ENCODE results near the gene IGFN1. TPM values are rescaled to one million over a fixed set of nuclear protein-coding genes. Genes with fewer than 3 reads are reported as not detected.

IGFN1 gene
- total and polyA plus RNA-seq, 4 donors, result 0.03 to 0.14 (median 0.08) TPM; not detected in 1

DNA sequence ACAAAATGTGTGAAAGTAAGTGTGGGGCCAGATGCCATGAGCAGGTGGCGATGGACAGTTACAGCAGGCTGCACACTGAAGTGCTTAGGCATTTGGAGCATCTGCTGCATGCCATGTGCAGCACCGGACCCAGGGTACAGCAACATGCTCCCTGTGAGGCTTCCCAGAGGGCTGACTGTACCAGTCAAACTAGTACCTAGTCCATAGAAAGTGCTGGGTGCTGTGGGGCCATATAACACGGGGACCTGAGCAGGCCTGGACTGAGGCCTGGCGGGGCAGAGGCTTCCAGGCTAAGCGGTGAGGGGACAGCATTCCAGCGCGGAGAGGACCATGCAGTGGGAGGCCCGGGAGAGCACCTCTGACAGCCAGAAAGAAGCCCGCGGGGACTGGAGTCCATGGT lies 62.8 kb downstream of the IGFN1 start:
- Histone ChIP-seq H3K27ac (ENCODE audit: low read depth in 1 of 2, low read length in 2 of 2) (no peak overlapping the region), H3K4me1 (ENCODE audit: control insufficient read depth in 4 of 4, insufficient read depth in 4 of 4, low read length in 3 of 4) (no peaks in the 10 kb centered on the region), H3K27me3 (ENCODE audit: control insufficient read depth in 4 of 4, insufficient read depth in 4 of 4, low read length in 3 of 4) (no peaks in the 10 kb centered on the region), H3K9me3 (ENCODE audit: control insufficient read depth in 4 of 4, low read length in 3 of 4) (no peaks in the 10 kb centered on the region), H3K9ac (ENCODE audit: low read depth in 1 of 2, low read length in 2 of 2) (no peak overlapping the region), H3K36me3 (ENCODE audit: control insufficient read depth in 4 of 4, insufficient read depth in 3 of 4, low read depth in 1 of 4, low read length in 3 of 4) (no peaks in the 10 kb centered on the region), H3K4me3 (ENCODE audit: low read depth in 1 of 3, low read length in 3 of 3) (no peak overlapping the region)
- DNase-seq (ENCODE audit: low spot score), result no peak
- no peak for TF ChIP-seq SP1 (IDR thresholded peaks at IDR 0.05)
- no peak for TF ChIP-seq HNF4G (IDR thresholded peaks at IDR 0.05)
- TF ChIP-seq JUND (IDR thresholded peaks at IDR 0.05), result no peak
- WGBS, result 76% methylated on average over 10 of the region's 10 CpGs

DNA sequence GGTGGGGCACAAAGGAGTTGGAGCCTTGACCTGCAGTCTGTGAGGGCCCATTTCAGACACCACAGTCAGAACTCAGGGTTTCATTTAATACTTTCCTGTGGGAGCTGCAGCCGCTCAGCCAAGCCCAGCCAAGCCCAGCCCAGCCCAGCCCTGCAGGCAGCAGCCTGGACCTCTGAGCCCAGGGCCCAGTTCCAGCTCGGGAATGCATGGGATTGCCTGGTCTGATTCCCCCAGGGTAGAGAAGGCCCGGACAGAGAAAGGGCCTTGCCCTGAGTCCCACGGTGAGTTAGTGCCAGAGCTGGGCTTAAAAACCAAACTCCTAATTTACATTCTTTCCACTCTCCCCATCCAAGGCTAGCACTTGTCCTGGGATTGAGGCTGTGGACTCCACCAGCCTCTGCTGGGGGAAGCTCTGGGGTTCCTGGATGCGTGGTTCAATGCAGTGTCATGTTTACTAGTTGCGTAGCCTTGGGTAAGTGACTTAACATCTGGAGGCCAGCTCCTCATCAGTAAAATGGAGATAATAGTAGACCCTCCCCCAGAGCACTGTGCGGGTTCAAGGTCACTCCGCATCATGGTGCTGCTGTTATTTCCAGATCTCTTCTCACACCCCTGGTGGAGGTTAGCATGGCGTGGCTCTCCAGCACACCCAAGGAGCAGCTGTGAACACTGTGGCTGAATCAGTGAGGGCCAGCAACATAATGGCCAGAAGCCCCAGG lies 63.4 kb downstream of the IGFN1 start:
- Histone ChIP-seq H3K4me1 (ENCODE audit: control insufficient read depth in 4 of 4, insufficient read depth in 4 of 4, low read length in 3 of 4) (no peaks in the 10 kb centered on the region), H3K9me3 (ENCODE audit: control insufficient read depth in 4 of 4, low read length in 3 of 4) (no peaks in the 10 kb centered on the region), H3K36me3 (ENCODE audit: control insufficient read depth in 4 of 4, insufficient read depth in 3 of 4, low read depth in 1 of 4, low read length in 3 of 4) (no peaks in the 10 kb centered on the region), H3K27me3 (ENCODE audit: control insufficient read depth in 4 of 4, insufficient read depth in 4 of 4, low read length in 3 of 4) (peaks cover 0 to 3% (median 0%) of the 10 kb centered on the region in 4 donors), H3K27ac (ENCODE audit: low read depth in 1 of 2, low read length in 2 of 2) (no peak overlapping the region), H3K4me3 (ENCODE audit: low read depth in 1 of 3, low read length in 3 of 3) (no peak overlapping the region), H3K9ac (ENCODE audit: low read depth in 1 of 2, low read length in 2 of 2) (no peak overlapping the region)
- DNase-seq (ENCODE audit: low spot score), result no peak
- TF ChIP-seq, protein P1, sequence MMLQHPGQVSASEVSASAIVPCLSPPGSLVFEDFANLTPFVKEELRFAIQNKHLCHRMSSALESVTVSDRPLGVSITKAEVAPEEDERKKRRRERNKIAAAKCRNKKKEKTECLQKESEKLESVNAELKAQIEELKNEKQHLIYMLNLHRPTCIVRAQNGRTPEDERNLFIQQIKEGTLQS (IDR thresholded peaks at IDR 0.05), result no peak
- TF ChIP-seq SP1 (IDR thresholded peaks at IDR 0.05), result no peak
- TF ChIP-seq, protein P2, sequence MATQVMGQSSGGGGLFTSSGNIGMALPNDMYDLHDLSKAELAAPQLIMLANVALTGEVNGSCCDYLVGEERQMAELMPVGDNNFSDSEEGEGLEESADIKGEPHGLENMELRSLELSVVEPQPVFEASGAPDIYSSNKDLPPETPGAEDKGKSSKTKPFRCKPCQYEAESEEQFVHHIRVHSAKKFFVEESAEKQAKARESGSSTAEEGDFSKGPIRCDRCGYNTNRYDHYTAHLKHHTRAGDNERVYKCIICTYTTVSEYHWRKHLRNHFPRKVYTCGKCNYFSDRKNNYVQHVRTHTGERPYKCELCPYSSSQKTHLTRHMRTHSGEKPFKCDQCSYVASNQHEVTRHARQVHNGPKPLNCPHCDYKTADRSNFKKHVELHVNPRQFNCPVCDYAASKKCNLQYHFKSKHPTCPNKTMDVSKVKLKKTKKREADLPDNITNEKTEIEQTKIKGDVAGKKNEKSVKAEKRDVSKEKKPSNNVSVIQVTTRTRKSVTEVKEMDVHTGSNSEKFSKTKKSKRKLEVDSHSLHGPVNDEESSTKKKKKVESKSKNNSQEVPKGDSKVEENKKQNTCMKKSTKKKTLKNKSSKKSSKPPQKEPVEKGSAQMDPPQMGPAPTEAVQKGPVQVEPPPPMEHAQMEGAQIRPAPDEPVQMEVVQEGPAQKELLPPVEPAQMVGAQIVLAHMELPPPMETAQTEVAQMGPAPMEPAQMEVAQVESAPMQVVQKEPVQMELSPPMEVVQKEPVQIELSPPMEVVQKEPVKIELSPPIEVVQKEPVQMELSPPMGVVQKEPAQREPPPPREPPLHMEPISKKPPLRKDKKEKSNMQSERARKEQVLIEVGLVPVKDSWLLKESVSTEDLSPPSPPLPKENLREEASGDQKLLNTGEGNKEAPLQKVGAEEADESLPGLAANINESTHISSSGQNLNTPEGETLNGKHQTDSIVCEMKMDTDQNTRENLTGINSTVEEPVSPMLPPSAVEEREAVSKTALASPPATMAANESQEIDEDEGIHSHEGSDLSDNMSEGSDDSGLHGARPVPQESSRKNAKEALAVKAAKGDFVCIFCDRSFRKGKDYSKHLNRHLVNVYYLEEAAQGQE (IDR thresholded peaks at IDR 0.05), result no peak
- TF ChIP-seq RXRA (IDR thresholded peaks at IDR 0.05), result no peak
- TF ChIP-seq, protein P3, sequence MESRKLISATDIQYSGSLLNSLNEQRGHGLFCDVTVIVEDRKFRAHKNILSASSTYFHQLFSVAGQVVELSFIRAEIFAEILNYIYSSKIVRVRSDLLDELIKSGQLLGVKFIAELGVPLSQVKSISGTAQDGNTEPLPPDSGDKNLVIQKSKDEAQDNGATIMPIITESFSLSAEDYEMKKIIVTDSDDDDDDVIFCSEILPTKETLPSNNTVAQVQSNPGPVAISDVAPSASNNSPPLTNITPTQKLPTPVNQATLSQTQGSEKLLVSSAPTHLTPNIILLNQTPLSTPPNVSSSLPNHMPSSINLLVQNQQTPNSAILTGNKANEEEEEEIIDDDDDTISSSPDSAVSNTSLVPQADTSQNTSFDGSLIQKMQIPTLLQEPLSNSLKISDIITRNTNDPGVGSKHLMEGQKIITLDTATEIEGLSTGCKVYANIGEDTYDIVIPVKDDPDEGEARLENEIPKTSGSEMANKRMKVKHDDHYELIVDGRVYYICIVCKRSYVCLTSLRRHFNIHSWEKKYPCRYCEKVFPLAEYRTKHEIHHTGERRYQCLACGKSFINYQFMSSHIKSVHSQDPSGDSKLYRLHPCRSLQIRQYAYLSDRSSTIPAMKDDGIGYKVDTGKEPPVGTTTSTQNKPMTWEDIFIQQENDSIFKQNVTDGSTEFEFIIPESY (IDR thresholded peaks at IDR 0.05), result no peak
- TF ChIP-seq, protein P4, sequence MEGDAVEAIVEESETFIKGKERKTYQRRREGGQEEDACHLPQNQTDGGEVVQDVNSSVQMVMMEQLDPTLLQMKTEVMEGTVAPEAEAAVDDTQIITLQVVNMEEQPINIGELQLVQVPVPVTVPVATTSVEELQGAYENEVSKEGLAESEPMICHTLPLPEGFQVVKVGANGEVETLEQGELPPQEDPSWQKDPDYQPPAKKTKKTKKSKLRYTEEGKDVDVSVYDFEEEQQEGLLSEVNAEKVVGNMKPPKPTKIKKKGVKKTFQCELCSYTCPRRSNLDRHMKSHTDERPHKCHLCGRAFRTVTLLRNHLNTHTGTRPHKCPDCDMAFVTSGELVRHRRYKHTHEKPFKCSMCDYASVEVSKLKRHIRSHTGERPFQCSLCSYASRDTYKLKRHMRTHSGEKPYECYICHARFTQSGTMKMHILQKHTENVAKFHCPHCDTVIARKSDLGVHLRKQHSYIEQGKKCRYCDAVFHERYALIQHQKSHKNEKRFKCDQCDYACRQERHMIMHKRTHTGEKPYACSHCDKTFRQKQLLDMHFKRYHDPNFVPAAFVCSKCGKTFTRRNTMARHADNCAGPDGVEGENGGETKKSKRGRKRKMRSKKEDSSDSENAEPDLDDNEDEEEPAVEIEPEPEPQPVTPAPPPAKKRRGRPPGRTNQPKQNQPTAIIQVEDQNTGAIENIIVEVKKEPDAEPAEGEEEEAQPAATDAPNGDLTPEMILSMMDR (IDR thresholded peaks at IDR 0.05; ENCODE audit: low read depth, low read length, missing input control), result no peak
- no peak for TF ChIP-seq GABPA (IDR thresholded peaks at IDR 0.05 in 1 of 2, conservative IDR thresholded peaks at IDR 0.05 in 1 of 2)
- TF ChIP-seq TAF1 (conservative IDR thresholded peaks at IDR 0.05), result no peak
- TF ChIP-seq NR2F2 (IDR thresholded peaks at IDR 0.05), result no peak
- no peak for TF ChIP-seq HNF4G (IDR thresholded peaks at IDR 0.05)
- no peak for TF ChIP-seq RAD21 (IDR thresholded peaks at IDR 0.05)
- TF ChIP-seq, protein P5, sequence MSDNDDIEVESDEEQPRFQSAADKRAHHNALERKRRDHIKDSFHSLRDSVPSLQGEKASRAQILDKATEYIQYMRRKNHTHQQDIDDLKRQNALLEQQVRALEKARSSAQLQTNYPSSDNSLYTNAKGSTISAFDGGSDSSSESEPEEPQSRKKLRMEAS (IDR thresholded peaks at IDR 0.05), result no peak
- TF ChIP-seq YY1 (IDR thresholded peaks at IDR 0.05), result no peak
- TF ChIP-seq JUND (IDR thresholded peaks at IDR 0.05), result no peak
- TF ChIP-seq FOXA2 (IDR thresholded peaks at IDR 0.05), result no peak
- no peak for TF ChIP-seq FOXA1 (IDR thresholded peaks at IDR 0.05)
- TF ChIP-seq EGR1 (IDR thresholded peaks at IDR 0.05; ENCODE audit: low read depth in 2 of 2), result no peak
- WGBS, result 80% methylated on average over 9 of the region's 9 CpGs
